ENCODE measurements around the gene HELQ. TPM values are rescaled to one million over a fixed set of nuclear protein-coding genes. Genes with fewer than 3 reads are reported as not detected.

Gene HELQ
- total and polyA plus RNA-seq, 2 of the 13 experiments (the other 11 are each of a cell fraction or from before 2014, with no cell fraction given): 6.6 to 10.8 TPM

GRCh38 chr4:83362492-83363329 is 92.9 kb downstream of the HELQ start (continued):
- no peak for TF ChIP-seq ZNF24 (IDR thresholded peaks at IDR 0.05)
- peak; percentile 48; the same call in 1 of the 2 replicates for TF ChIP-seq PHF21A (CRISPR knock-in tag; IDR thresholded peaks at IDR 0.05)
- no peak for TF ChIP-seq ZNF10 (CRISPR knock-in tag; IDR thresholded peaks at IDR 0.05; ENCODE audit: borderline replicate concordance, low read depth)
- TF ChIP-seq AHDC1 (CRISPR knock-in tag; IDR thresholded peaks at IDR 0.05; ENCODE audit: borderline replicate concordance): peak; percentile 61; the same call in 1 of the 2 replicates
- 0 out of 2 replicates have a peak, but pooled peaks have one; percentile 46 for TF ChIP-seq TBX3 (IDR thresholded peaks at IDR 0.05; ENCODE audit: borderline replicate concordance)
- peak; percentile 54; the same call in 1 of the 2 replicates for TF ChIP-seq CREM (IDR thresholded peaks at IDR 0.05)
- no peak for TF ChIP-seq CREM (CRISPR knock-in tag; IDR thresholded peaks at IDR 0.05)
- TF ChIP-seq ZNF143 (CRISPR knock-in tag; IDR thresholded peaks at IDR 0.05): peak; percentile 22; the same call in 1 of the 2 replicates
- TF ChIP-seq BCL6 (CRISPR knock-in tag; IDR thresholded peaks at IDR 0.05): no peak; the same call in 1 of the 2 replicates
- TF ChIP-seq ZNF503 (CRISPR knock-in tag; IDR thresholded peaks at IDR 0.05): peak; percentile 26; the same call in 1 of the 2 replicates
- peak; percentile 34 for TF ChIP-seq MED1 (CRISPR knock-in tag; IDR thresholded peaks at IDR 0.05)
- no peak; the same call in 1 of the 2 replicates for TF ChIP-seq MIER3 (CRISPR knock-in tag; IDR thresholded peaks at IDR 0.05; ENCODE audit: borderline replicate concordance)
- TF ChIP-seq NCOA2 (CRISPR knock-in tag; IDR thresholded peaks at IDR 0.05): peak; percentile 26; the same call in 1 of the 2 replicates
- no peak for TF ChIP-seq HDAC6 (IDR thresholded peaks at IDR 0.05; ENCODE audit: low read depth, low read length)
- no peak for TF ChIP-seq ZNF280B (CRISPR knock-in tag; IDR thresholded peaks at IDR 0.05; ENCODE audit: borderline replicate concordance)
- no peak for TF ChIP-seq ZEB1 (IDR thresholded peaks at IDR 0.05; ENCODE audit: insufficient replicate concordance, low read depth)
- no peak for TF ChIP-seq ZNF547 (CRISPR knock-in tag; IDR thresholded peaks at IDR 0.05)
- no peak for TF ChIP-seq NCOA5 (CRISPR knock-in tag; IDR thresholded peaks at IDR 0.05)
- TF ChIP-seq, protein P1, sequence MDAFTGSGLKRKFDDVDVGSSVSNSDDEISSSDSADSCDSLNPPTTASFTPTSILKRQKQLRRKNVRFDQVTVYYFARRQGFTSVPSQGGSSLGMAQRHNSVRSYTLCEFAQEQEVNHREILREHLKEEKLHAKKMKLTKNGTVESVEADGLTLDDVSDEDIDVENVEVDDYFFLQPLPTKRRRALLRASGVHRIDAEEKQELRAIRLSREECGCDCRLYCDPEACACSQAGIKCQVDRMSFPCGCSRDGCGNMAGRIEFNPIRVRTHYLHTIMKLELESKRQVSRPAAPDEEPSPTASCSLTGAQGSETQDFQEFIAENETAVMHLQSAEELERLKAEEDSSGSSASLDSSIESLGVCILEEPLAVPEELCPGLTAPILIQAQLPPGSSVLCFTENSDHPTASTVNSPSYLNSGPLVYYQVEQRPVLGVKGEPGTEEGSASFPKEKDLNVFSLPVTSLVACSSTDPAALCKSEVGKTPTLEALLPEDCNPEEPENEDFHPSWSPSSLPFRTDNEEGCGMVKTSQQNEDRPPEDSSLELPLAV (CRISPR knock-in tag; conservative IDR thresholded peaks at IDR 0.05; ENCODE audit: low read depth): no peak
